K562 (cell line): ENCODE results near the gene RPS27. TPM values are rescaled to one million over a fixed set of nuclear protein-coding genes. Genes with fewer than 3 reads are reported as not detected.

Experiments
- CBX2 ChIP-seq: fragments of 200-600 bp; sonication (generic); IDR thresholded peaks from one replicate; pipeline ENCODE4 v1.6.1; 2012; ENCODE audit warnings: mild to moderate bottlenecking, low read length, inconsistent platforms; ENCODE audit not compliant: insufficient read depth, poor library complexity, severe bottlenecking
- CTBP1 ChIP-seq: fragments of 450-650 bp; IDR thresholded peaks from 2 replicates; pipeline ENCODE4 v1.6.1; 2016; ENCODE audit warnings: borderline replicate concordance
- E2F3 ChIP-seq: fragments of 250-450 bp; sonication (Bioruptor Pico); IDR thresholded peaks from 2 replicates; pipeline ENCODE4 v1.4.0; 2020; ENCODE audit warnings: mild to moderate bottlenecking
- HOXB6 ChIP-seq: fragments of 250-450 bp; sonication (Bioruptor Pico); IDR thresholded peaks from 2 replicates; pipeline ENCODE4 v1.5.1; 2022; ENCODE audit warnings: mild to moderate bottlenecking, borderline replicate concordance
- MCM2 ChIP-seq: fragments of 450-650 bp; IDR thresholded peaks from 2 replicates; pipeline ENCODE4 v1.6.1; 2017; ENCODE audit warnings: low read depth, mild to moderate bottlenecking
- MTA1 ChIP-seq: fragments of 450-650 bp; IDR thresholded peaks from 2 replicates; pipeline ENCODE4 v1.6.1; 2017; ENCODE audit warnings: borderline replicate concordance
- MYBL2 ChIP-seq, 2 experiments: fragments of 450-650 bp in 1 of 2; sonication (generic) in 1 of 2; formaldehyde crosslinking in 1 of 2; IDR thresholded peaks; 2 replicates each; pipeline versions ENCODE4 v1.6.1 to v1.8.1; 2017 to 2022; ENCODE audit warnings: borderline replicate concordance in 1 of 2, inconsistent platforms in 1 of 2, low read depth in 1 of 2, mild to moderate bottlenecking in 1 of 2, missing genetic modification reagents in 1 of 2, moderate library complexity in 1 of 2
- PHF20 ChIP-seq: fragments of 450-650 bp; IDR thresholded peaks from 2 replicates; pipeline ENCODE4 v1.6.1; 2018; ENCODE audit not compliant: partially characterized antibody
- TEAD1 ChIP-seq, 2 experiments: fragments of 450-650 bp in 1 of 2; sonication (generic) in 1 of 2; formaldehyde crosslinking; IDR thresholded peaks; 2 replicates each; pipeline versions ENCODE4 v1.4.0 to v1.8.0; 2020 to 2022; ENCODE audit warnings: mild to moderate bottlenecking in 2 of 2, missing genetic modification reagents in 1 of 2
- THRAP3 ChIP-seq: fragments of 450-650 bp; IDR thresholded peaks from 2 replicates; pipeline ENCODE4 v1.6.1; 2016; ENCODE audit warnings: mild to moderate bottlenecking, inconsistent platforms, borderline replicate concordance
- ZNF224 ChIP-seq: sonication (generic); formaldehyde crosslinking; IDR thresholded peaks from 2 replicates; pipeline ENCODE4 v1.8.0; 2022; ENCODE audit warnings: mild to moderate bottlenecking, missing genetic modification reagents
- ZNF282 ChIP-seq: sonication (generic); formaldehyde crosslinking; IDR thresholded peaks from 2 replicates; pipeline ENCODE4 v1.8.1; 2023; ENCODE audit warnings: missing genetic modification reagents
- polyA plus RNA-seq, 8 experiments: library from polyadenylated mRNA; depleted of rRNA in 4 of 8; stranded (reverse) in 5 of 8; unstranded in 3 of 8; fragments of >200 nt; fragmentation: Nextera tagmentation in 2 of 8; fragmentation: Illumina TruSeq in 1 of 8; extraction: Ambion mirVana in 2 of 8; extraction: Trizol in 1 of 8; gene quantifications; 2 replicates each; pipeline versions ENCODE4 v1.2.1 to v1.2.3, GENCODE V29; 2011 to 2014; ENCODE audit warnings: inconsistent platforms in 1 of 8, missing spikeins in 1 of 8
- total RNA-seq, 7 experiments: library from RNA; depleted of rRNA in 6 of 7; stranded (reverse); fragments of >200 nt in 6 of 7; fragmentation: Illumina TruSeq in 2 of 7; extraction: Trizol in 2 of 7; gene quantifications; 2 replicates each; pipeline versions ENCODE4 v1.2.1 to v1.2.3, GENCODE V29; 2011 to 2021; ENCODE audit warnings: low replicate concordance in 1 of 7
- TF ChIP-seq, protein P1 (sequence below): sonication (generic); formaldehyde crosslinking; IDR thresholded peaks from 2 replicates; pipeline ENCODE4 v1.8.1; 2023; ENCODE audit warnings: missing genetic modification reagents, mild to moderate bottlenecking, borderline replicate concordance
- TF ChIP-seq, protein P2 (sequence below): fragments of 250-450 bp; sonication (Bioruptor Pico); IDR thresholded peaks from 2 replicates; pipeline ENCODE4 v1.5.0; 2021
- TF ChIP-seq, protein P3 (sequence below), 3 experiments: fragments of 200-800 bp in 1 of 3; fragments of 250-450 bp in 1 of 3; fragments of 450-650 bp in 1 of 3; sonication (Bioruptor Pico) in 1 of 3; sonication (Bioruptor generic) in 1 of 3; formaldehyde crosslinking in 1 of 3; IDR thresholded peaks; 2 replicates each; pipeline versions ENCODE4 v1.6.1 to v1.8.0; 2016 to 2022; ENCODE audit warnings: mild to moderate bottlenecking in 2 of 3, missing genetic modification characterization in 2 of 3, missing compliant biosample characterization in 1 of 3, moderate library complexity in 1 of 3

RPS27 gene
- total and polyA plus RNA-seq, 9 of the 15 experiments (the other 6 are each of a cell fraction or from before 2014, with no cell fraction given), result 2,091 to 9,377 (median 6,706) TPM

DNA sequence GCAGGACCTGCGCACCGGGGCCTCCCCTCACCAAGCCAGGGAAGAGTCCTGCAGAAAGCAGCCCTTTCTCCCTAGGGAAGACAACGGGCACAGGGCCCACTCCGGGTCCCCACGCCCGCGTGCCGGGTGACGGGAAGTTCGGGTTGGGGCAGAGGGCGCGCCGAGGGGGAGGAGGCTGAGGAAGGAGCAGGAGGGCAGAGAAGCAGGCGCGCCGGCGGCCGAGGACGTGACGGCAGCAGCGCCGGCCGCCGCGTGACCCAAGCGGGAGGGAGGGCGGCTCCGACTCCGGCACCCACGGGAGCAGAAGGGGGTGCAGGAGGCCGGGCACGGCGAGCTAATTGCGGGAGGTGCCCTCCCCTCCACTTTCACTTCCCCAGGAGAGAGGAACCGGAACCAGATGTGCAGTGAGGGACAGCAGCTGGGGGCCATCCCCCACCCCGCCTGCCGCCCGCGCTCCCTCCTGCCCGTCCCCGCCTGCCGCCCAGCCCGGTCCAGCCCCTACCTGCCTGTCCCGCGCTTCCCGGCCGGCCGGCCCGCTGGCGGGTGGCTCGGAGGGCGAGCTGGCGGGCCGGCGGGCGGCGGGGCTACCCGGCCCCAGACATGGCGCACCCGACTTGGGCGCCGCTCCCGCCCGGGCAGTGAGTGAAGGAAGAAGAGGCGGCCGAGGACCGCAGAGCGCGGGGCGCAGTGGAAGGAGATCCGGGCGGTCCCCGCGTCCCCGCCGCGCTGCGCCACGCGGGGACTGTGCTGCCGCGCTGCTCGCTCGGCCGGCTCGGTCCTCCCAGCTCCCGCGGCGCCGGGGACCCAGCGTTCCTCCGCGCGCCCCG is 44.6 kb upstream of the RPS27 start (continued):
- TF ChIP-seq CTBP1, result peak; percentile 11; the same call in 1 of the 2 replicates
- TF ChIP-seq THRAP3, result no peak
- TF ChIP-seq MCM2, result no peak
- no peak for TF ChIP-seq MYBL2 (IDR thresholded peaks at IDR 0.05; ENCODE audit: low read depth)
- no peak for TF ChIP-seq MYBL2 (CRISPR knock-in tag; IDR thresholded peaks at IDR 0.05; ENCODE audit: borderline replicate concordance)
- no peak for TF ChIP-seq E2F3
- TF ChIP-seq, protein P1, sequence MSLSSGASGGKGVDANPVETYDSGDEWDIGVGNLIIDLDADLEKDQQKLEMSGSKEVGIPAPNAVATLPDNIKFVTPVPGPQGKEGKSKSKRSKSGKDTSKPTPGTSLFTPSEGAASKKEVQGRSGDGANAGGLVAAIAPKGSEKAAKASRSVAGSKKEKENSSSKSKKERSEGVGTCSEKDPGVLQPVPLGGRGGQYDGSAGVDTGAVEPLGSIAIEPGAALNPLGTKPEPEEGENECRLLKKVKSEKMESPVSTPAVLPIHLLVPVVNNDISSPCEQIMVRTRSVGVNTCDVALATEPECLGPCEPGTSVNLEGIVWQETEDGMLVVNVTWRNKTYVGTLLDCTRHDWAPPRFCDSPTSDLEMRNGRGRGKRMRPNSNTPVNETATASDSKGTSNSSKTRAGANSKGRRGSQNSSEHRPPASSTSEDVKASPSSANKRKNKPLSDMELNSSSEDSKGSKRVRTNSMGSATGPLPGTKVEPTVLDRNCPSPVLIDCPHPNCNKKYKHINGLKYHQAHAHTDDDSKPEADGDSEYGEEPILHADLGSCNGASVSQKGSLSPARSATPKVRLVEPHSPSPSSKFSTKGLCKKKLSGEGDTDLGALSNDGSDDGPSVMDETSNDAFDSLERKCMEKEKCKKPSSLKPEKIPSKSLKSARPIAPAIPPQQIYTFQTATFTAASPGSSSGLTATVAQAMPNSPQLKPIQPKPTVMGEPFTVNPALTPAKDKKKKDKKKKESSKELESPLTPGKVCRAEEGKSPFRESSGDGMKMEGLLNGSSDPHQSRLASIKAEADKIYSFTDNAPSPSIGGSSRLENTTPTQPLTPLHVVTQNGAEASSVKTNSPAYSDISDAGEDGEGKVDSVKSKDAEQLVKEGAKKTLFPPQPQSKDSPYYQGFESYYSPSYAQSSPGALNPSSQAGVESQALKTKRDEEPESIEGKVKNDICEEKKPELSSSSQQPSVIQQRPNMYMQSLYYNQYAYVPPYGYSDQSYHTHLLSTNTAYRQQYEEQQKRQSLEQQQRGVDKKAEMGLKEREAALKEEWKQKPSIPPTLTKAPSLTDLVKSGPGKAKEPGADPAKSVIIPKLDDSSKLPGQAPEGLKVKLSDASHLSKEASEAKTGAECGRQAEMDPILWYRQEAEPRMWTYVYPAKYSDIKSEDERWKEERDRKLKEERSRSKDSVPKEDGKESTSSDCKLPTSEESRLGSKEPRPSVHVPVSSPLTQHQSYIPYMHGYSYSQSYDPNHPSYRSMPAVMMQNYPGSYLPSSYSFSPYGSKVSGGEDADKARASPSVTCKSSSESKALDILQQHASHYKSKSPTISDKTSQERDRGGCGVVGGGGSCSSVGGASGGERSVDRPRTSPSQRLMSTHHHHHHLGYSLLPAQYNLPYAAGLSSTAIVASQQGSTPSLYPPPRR (CRISPR knock-in tag), result no peak
- TF ChIP-seq, protein P2, sequence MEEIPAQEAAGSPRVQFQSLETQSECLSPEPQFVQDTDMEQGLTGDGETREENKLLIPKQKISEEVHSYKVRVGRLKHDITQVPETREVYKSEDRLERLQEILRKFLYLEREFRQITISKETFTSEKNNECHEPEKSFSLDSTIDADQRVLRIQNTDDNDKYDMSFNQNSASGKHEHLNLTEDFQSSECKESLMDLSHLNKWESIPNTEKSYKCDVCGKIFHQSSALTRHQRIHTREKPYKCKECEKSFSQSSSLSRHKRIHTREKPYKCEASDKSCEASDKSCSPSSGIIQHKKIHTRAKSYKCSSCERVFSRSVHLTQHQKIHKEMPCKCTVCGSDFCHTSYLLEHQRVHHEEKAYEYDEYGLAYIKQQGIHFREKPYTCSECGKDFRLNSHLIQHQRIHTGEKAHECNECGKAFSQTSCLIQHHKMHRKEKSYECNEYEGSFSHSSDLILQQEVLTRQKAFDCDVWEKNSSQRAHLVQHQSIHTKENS (CRISPR knock-in tag), result no peak
- TF ChIP-seq, protein P3, sequence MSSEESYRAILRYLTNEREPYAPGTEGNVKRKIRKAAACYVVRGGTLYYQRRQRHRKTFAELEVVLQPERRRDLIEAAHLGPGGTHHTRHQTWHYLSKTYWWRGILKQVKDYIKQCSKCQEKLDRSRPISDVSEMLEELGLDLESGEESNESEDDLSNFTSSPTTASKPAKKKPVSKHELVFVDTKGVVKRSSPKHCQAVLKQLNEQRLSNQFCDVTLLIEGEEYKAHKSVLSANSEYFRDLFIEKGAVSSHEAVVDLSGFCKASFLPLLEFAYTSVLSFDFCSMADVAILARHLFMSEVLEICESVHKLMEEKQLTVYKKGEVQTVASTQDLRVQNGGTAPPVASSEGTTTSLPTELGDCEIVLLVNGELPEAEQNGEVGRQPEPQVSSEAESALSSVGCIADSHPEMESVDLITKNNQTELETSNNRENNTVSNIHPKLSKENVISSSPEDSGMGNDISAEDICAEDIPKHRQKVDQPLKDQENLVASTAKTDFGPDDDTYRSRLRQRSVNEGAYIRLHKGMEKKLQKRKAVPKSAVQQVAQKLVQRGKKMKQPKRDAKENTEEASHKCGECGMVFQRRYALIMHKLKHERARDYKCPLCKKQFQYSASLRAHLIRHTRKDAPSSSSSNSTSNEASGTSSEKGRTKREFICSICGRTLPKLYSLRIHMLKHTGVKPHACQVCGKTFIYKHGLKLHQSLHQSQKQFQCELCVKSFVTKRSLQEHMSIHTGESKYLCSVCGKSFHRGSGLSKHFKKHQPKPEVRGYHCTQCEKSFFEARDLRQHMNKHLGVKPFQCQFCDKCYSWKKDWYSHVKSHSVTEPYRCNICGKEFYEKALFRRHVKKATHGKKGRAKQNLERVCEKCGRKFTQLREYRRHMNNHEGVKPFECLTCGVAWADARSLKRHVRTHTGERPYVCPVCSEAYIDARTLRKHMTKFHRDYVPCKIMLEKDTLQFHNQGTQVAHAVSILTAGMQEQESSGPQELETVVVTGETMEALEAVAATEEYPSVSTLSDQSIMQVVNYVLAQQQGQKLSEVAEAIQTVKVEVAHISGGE (CRISPR knock-in tag; IDR thresholded peaks at IDR 0.05), result peak in 2 of 3 experiments; percentile 65 to 92; a peak in 3 of 6 replicates
- TF ChIP-seq TEAD1 (CRISPR knock-in tag; IDR thresholded peaks at IDR 0.05), result no peak
- no peak for TF ChIP-seq CBX2
- TF ChIP-seq PHF20, result peak; percentile 47
- no peak for TF ChIP-seq ZNF282 (CRISPR knock-in tag)
- TF ChIP-seq MTA1, result no peak
- TF ChIP-seq ZNF224 (CRISPR knock-in tag), result no peak
- no peak for TF ChIP-seq HOXB6
